Measurements from ENCODE around the gene SNRPD1.
A peak's percentile ranks its signal among the peaks of the same experiment; 100 is the strongest.
"Not testable (repeated sequence)": the region's sequence is repeated elsewhere in the genome, so short reads cannot be mapped to it uniquely, and the experiment has no call there.

Gene SNRPD1

DNA sequence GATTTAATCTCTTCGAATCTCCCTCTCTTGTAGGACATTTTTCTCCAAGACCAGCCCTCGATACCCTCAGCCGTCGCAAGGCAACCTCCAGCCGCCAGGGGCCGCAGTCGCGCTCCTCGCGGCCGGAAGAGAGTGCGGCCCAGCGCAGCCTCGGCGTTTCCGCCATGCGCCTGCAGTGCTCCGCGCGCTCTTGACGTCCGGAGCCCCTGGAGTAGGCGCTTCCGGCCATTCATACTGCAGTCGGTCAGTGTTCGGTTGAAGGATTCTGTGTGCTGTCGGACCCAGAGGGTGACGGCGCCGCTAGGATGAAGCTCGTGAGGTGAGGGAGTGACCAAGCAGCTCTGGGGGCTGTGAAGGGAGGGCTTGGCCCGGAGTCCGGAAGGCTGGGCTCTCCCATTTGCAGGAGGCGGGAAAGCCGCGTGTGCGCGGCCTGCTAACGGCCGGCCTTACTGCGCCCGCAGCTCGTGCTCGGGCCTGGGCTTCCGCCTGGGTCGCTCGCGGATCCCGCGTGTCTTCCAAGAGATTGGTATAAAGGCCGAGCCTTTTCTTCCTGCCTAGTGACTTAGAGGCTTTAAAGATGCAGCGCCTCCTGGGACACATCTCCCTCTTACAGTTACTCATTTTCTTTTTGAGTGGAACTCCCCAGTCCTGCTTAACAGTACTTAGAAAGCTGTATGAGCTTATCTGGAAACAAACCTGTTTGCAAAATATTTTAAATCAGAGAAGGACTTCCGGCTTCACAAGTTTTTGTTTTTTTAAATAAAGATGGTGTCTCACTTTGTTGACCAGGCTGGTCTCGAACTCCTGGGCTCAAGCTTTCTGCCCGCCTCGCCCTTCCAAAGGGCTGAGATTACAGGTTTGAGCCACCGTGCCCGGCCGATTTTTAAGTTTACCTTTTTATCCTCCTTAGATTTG lies at the start of gene SNRPD1:
TSS of gene SNRPD1 (plus strand) at position 190 of the 915 bp plus-strand sequence. CDS start at position 306, 116 bp downstream.
- peak; percentile 94 for DNase-seq (ENCODE audit: low spot score)

DNA sequence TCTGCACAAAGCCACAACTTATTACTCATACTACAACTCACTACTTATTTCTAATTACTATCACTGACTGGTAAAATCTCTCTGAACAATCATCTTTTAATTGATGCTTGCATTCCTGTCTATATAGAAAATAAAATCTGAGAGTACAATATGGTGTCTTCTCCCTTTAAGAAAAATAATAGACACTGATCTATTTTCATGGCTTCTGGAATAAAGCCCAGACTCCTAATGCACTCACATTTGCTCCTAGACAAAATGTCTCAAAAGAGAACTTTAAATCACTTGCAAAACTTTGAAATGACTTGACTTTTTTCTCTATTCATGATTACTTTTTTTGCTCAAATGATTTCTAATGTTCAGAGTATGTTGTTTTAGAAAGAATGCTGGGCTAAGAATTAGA lies 40.3 kb upstream of the SNRPD1 start:
- DNase-seq (ENCODE audit: low spot score): no peak

DNA sequence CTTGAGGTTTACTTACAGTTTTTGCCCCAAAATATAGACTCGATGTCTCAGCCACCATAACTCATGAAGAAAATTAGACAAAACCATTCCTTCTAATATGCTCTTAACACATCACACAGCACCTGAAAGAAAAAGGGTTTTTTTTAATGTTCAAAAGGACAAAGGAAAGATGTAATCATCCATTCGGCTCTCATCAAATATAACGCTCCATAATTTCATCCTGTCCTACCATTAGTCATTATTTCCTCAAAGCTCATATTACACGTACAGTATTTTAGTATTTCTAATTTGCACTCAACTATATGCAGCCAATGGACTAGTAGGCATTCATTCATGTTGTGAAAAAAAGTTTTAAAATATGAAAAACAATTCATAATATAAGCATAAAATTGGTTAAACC lies 36.5 kb upstream of the SNRPD1 start:
- no peak for DNase-seq (ENCODE audit: low spot score)

DNA sequence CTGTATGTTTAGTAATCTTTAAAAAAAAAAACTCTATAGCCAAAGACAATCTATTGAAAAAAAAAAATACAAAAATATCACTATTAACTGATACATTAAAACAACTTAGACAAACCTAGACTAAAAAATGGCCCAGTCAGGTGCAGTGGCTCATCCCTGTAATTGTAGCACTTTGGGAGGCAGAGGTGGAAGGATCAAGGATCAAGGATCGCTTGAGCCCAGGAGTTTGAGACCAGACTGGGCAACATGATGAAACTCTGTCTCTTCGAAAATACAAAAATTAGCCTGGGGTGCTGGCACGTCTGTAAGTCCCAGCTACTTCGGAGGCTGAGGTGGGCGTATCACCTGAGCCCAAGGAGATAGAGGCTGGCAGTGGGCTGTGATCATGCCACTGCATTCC lies 27.7 kb upstream of the SNRPD1 start:
- no peak for DNase-seq (ENCODE audit: low spot score)

DNA sequence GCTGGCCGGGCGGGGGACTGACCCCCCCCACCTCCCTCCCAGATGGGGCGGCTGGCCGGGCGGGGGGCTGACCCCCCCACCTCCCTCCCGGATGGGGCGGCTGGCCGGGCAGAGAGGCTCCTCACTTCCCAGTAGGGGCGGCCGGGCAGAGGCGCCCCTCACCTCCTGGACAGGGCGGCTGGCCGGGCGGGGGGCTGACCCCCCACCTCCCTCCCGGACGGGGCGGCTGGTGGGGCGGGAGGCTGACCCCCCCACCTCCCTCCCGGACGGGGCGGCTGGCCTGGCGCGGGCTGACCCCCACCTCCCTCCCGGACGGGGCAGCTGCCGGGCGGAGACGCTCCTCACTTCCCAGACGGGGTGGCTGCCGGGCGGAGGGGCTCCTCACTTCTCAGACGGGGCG lies 19.8 kb upstream of the SNRPD1 start:
- DNase-seq (ENCODE audit: low spot score): not testable (repeated sequence)

DNA sequence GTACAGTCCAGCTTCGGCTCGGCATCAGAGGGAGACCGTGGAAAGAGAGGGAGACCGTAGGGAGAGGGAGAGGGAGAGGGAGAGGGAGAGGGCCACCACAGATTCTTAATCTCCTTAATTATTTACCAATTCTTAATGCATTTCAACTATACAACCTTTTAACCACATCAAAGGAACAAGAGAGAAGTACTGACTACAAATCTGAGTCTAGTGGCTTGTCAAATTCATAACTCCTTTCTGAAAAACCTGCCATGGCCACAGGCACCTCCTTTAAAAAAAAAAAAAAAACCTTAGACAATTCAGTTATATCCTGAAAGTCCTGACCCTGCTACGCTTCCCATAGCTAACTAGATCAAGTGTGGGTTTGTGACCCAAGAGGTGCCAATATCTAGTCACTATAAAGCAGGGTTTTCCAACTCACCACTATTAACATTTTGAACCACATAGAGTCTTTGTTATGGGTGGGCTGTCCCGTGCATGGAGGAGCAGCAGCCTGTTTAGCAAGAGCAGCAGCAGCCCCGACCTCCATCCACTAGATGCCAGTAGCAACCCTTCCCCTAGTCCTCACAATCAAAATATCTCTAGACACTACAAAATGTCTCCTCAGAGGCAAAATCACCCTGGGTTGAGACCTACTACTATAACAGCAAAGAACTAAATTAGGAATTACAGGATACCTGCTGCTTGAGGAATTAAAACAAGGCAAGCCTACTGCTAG lies 18.4 kb upstream of the SNRPD1 start:
- no peak for DNase-seq (ENCODE audit: low spot score)

DNA sequence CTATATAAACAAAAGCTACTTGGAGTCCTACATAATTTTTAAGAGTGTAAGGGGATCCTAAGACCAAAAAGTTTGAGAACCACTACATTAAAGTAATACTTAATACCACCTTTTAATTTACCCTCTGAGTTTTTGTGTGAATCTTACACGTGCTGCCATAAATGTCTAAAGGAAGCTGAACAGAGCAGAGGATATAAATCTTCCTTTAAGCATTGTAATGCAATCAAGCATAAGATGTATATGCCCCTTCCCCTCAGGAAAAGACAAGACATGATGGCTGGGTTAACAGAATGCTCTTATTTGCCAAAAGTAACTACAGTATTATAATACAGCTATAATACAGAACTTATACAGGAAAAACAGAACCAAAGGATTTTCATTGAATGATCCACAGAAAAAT lies 14.5 kb upstream of the SNRPD1 start:
- no peak for DNase-seq (ENCODE audit: low spot score)

DNA sequence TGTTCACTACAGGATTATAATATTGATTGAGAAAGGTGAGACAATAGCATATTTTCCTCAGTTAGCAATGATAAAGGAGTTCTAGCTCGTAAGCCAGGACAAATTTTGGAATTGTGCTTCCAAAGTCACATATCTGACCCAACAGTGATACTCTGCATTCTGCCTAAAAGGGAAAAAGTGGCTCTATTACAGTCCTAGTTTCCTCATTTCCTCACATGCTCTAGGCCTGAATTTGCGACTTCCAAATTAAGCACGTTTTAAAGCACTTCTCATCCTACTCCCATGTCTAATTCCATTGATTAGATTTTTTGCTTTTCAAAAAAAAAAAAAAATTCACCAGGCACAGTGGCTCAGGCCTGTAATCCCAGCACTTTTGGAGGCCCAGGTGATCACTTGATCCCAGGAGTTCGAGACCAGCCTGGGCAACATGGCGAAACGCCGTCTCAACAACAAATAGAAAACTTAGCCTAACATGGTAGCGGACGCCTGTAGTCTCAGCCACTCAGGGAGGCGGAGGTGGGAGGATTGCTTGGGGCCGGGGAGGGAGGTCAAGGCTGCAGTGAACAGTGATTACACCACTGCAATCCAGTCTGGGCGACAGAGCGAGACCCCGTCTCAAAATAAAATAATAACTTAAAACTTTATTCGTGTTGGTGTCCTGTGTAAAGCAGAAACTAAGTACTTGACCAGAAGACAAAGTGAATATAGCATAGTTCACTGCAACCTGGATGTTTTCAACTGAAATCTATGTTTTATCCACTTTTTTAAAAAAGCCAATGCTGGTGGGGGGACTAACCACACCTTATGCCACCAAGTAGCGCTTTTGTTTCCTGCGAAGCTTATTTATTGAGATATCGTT lies 13.2 kb upstream of the SNRPD1 start:
- DNase-seq (ENCODE audit: low spot score): no peak

DNA sequence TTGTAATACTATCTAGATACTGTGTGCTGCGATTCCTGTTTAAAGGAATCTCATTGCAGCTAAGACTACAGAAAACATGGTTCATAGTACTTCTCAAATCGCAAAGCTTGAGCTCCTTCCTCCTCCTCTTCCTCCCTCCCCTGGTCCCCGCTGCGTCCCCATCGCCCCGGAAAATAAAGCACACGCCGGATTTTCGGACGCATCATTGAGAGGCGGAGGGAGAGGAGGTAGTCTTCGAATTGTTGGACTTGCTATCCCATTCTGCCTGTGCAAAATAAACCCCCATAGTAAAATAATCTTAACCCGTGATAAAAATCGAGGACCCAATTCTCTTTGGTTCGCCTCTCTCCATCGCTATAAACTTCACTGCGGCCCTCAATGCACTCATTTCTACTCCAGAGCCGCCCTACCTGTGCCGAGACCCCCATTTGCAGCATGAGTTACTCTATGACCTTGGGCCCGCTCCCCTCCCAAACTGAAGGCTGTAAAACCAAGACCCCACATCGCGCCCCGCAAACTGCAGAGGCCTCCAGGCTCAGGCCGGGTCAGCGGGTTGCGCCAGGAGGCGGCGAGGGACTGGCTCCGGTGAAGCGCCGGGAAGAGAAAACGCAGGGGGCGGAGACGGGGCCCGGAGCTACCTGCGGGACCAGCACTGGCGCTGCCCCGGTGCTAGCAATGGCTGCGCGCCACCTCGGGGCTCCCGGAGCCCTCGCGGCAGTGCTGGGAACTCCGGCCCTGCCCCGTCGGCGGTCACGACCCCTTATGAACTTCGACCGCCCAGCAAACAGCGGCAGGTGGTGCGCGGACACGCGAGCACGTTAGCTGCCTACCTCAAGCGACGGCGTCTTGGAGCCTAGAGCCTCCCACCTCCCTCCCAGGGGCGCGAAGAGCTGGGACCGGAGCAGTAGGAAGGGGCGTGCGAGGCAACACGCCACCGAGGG lies 12.3 kb upstream of the SNRPD1 start:
- peak; percentile 74 for DNase-seq (ENCODE audit: low spot score)

DNA sequence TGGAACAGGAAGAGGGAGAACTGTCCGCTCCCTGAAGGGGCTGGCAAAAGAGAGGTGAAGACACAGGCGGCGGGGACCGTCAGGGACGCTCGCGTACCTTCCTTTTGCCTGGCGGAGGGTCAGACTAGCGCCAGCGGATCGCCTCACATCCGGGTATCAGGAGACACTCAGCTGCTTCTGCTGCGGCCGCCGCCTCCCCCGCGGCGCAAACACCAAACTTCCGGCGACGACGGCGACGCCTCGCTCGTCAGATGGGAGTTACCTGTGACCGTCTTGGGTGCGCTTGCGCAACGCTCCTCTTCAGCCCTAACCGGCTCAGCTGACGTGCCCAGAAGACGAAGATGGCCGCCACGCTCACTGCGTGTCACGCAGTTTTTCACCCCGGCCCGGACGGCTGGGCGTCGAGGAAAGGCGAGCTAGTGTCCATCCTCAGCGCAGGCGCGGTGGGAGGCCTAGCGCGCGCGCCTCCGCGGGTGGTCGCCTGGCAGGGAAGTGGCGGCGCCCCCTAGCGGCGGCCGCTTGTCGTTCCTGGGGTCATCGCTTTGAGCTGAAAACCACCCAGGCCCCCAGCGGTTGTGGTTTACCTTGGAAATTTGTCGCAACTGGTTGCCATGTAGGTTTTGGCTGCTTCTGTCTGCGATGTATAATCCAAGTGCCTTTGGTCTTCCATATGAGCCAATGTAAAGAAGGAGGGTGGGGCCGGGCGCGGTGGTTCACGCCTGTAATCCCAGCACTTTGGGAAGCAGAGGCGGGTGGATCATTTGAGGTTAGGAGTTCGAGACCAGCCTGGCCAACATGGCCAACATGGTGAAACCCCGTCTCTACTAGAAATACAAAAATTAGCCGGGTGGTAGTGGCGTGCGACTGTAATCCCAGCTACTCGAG lies 11.3 kb upstream of the SNRPD1 start, which contains the start of gene ESCO1:
TSS of gene ESCO1 (minus strand) at position 179 of the 885 bp plus-strand sequence. CDS start 25,861 bp downstream, outside the sequence.
- peak; percentile 97 for DNase-seq (ENCODE audit: low spot score)

DNA sequence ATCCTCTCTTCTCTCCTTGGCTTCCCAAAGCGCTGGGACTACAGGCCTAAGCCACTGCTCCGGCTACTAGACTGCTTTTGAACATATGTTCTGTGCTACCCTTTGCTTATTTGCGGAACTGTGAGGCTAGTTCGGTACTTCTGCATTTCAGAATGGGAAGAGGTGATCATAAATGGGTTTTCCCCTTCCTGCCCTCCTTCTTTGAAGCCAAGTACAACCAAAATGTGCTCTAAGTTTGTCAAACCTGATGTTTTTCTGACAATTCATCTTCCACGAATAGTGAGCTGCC lies 9.9 kb upstream of the SNRPD1 start:
- DNase-seq (ENCODE audit: low spot score): no peak

DNA sequence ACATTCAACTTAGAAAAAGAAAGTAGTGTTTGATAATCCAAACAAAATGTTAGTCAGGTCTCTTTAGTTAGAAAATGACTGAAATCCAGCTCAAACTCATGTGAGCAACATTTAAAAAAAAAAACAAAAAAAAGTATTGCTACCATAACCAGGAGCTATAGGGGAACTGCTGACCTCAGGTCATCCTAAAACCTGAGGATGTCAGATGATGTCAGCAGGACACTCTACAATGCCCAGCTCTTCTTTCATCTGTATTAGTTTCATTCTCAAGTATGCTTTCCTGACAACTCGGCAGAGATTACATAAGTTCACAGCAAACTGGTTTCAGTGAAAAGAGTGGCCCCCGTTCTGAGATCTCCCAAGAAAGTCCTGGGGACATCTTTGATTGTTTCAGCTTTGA lies 7.4 kb upstream of the SNRPD1 start:
- no peak for DNase-seq (ENCODE audit: low spot score)

DNA sequence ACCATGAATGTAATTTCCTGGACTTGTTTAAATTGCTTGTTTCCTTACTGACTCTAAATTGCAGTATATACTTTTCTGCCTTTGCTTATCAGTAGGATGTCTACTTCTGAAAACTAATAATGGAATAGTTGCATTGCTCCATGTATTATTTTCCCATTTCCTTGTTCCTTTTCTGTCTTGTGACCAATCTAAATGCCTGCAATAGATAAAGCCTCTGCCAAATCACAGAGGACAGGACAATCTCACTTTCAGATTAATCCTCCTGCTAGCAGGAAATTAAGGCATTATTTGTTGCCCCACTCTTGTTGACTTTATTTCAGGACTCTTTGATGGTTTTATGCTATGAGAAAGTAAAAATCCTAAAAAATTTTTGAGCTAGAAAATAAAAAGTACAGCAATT lies 6.9 kb upstream of the SNRPD1 start:
- DNase-seq (ENCODE audit: low spot score): no peak

DNA sequence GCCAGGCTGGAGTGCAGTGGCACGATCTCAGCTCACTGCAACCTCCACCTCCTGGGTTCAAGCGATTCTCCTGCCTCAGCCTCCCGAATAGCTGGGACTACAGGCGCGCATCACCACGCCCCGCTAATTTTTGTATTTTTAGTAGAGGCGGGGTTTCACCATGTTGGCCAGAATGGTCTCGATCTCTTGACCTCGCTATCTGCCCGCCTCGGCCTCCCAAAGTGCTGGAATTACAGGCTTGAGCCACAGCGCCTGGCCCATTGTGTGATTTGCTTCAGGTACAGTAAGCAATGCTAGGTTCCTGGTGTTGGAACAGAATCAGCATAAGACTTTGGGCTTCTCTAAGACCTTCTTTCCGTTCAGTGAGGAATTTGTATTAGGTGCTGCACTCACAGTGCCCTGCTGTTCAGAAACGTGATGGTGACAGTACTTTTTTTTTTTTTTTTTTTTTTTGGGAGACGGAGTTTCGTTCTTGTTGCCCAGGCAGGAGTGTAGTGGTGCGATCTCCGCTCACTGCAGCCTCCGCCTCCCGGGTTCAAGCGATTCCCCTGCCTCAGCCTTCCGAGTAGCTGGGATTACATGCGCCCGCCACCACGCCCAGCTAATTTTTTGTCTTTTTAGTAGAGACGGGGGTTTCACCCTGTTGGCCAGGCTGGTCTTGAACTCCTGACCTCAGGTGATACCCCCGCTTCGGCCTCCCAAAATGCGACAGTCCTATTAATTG lies 551 bp upstream of the SNRPD1 start:
- DNase-seq (ENCODE audit: low spot score): not testable (repeated sequence)

DNA sequence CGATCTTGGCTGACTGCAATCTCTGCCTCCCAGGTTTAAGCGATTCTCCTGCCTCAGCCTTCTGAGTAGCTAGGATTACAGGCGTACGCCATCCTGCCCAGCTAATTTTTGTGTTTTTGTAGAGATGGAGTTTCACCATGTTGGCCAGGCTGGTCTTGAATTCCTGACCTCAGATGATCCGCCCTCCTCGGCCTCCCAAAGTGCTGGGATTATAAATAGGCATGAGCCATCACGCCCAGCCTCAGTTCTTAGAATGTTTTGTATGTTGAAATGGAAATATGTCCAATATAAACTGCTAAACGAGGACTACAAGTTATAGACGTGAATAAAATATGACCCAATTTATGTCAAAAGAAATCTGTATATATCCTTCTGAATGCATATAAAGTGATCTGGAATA lies 9.5 kb downstream of the SNRPD1 start:
- not testable (repeated sequence) for DNase-seq (ENCODE audit: low spot score)

DNA sequence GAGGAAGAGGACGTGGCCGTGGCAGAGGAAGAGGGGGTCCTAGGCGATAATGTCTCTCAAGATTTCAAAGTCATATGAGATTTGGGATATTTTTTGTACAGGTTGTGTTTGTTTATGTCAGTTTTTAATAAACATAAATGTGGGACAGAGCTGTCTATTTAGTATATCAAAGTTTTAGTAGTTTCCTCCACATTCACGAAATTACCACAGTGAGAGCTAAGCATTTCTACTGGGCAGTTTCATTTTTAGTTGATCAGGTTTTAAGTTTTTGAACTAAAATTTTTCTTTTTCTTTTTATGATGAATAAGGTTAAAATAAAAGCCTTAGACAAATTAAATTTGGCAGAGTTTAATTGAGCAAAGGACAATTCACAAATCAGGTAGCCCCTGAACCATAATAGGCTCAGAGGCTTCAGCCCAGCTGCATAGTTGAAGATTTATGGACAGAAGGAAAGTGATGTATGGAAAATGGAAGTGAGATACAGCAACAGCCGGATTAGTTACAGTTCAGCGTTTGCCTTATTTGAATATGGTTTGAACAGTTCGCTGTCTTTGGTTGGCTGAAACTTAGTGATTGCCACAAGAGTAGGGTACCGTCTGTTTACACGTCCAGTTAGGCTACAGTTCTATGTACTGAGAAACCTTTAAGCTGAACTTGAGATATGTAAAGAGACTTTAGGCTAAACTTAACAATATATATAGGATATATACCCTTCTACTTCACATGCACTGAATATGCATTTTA lies 17.1 kb downstream of the SNRPD1 start:
- DNase-seq (ENCODE audit: low spot score): no peak

DNA sequence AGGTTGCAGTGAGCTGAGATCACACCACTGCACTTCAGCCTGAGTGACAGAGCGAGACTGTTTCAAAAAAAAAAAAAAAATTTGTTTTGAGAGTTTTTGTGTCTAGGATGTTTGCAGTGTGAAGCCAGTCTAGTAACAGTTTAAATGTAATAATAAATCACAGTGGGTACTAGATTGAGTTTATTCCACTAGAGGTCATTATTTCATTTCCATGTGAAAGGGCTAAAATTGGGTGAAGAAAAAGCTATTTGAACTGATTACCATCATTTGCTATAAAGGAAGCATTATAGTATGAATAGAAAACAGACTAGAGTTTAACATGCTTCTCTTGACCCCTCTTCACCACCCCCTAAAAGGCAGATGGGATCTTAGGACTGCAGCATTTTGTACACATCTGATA lies 20.3 kb downstream of the SNRPD1 start:
- DNase-seq (ENCODE audit: low spot score): no peak

DNA sequence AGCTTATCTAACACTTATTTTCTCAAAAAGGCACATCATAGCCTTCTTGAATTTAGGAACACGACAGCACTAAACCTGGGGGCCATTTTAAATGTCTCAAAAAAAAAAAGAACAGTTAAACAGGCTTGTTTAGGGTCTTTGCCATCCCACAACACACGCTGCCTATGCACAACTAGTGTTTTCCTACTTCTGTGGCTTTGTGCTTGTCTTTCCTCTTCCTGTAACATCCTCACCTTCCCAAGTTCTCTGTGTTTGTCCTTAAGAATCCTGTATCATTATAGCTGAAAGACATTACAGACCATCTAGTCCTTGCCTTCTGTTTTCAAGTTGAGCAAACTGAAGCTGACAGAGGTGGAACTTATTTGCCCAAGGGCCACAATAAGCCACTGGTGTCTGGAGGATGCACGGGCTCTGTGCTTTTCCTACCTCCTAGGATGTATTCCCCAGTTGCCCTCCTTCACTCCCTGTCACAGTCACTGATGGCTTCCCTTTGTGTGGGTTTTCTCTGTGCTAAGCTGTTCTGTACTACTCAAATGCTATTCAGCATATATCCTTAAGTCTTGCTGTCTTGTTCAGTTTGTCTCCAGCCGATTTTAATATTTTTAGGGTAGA lies 22.6 kb downstream of the SNRPD1 start:
- DNase-seq (ENCODE audit: low spot score): no peak

Measured in AG08396 (cell line).